Measurements from ENCODE around the gene UGT2B17. TPM values are rescaled to one million over a fixed set of nuclear protein-coding genes. Genes with fewer than 3 reads are reported as not detected.

Gene UGT2B17
- polyA plus RNA-seq, 2 of the 4 experiments (the other 2 are of a cell fraction), result 0.04 TPM; not detected in 1

DNA sequence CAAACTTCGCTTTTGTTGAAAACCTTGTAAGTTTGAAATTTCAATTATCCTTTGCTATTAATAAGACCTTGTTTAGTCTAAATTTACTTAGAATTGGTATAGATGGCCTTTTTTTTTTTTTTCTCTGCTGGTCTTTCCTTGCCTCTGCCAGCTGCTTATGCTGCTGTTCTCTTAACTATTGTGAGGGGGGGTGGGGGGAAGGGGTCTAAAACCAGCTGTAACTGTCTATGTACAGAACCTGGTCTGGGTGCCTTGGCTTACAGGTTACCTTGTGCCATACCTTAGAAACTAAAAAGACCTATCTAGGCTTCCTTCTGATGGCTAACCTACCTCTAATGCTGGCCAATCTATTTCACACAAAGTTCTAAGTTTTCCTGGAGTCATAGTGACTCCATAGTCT lies 1.0 kb downstream of the UGT2B17 start:
- ATAC-seq, result no peak

GRCh38 chr4:68572653-68573170 lies 3.4 kb downstream of the UGT2B17 start:
- no peak for TF ChIP-seq SMC3 (IDR thresholded peaks at IDR 0.05)
- TF ChIP-seq MAFK (IDR thresholded peaks at IDR 0.05; ENCODE audit: partially characterized antibody), result no peak
- no peak for TF ChIP-seq RNF2 (IDR thresholded peaks at IDR 0.05; ENCODE audit: borderline replicate concordance, low read depth)
- TF ChIP-seq BCL3 (IDR thresholded peaks at IDR 0.05), result no peak
- TF ChIP-seq EHF (CRISPR knock-in tag; IDR thresholded peaks at IDR 0.05), result no peak
- TF ChIP-seq SREBF2 (IDR thresholded peaks at IDR 0.05), result no peak
- no peak for TF ChIP-seq MAZ (IDR thresholded peaks at IDR 0.05; ENCODE audit: borderline replicate concordance, low read depth, low read length)
- no peak for TF ChIP-seq POLR2AphosphoS2 (conservative IDR thresholded peaks at IDR 0.05; ENCODE audit: low read length)
- TF ChIP-seq HES2 (IDR thresholded peaks at IDR 0.05), result no peak
- TF ChIP-seq NFE2L2 (conservative IDR thresholded peaks at IDR 0.05; ENCODE audit: low read length), result no peak
- no peak for TF ChIP-seq ZSCAN20 (CRISPR knock-in tag; IDR thresholded peaks at IDR 0.05)
- TF ChIP-seq, protein P1, sequence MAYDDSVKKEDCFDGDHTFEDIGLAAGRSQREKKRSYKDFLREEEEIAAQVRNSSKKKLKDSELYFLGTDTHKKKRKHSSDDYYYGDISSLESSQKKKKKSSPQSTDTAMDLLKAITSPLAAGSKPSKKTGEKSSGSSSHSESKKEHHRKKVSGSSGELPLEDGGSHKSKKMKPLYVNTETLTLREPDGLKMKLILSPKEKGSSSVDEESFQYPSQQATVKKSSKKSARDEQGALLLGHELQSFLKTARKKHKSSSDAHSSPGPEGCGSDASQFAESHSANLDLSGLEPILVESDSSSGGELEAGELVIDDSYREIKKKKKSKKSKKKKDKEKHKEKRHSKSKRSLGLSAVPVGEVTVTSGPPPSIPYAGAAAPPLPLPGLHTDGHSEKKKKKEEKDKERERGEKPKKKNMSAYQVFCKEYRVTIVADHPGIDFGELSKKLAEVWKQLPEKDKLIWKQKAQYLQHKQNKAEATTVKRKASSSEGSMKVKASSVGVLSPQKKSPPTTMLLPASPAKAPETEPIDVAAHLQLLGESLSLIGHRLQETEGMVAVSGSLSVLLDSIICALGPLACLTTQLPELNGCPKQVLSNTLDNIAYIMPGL (CRISPR knock-in tag; IDR thresholded peaks at IDR 0.05; ENCODE audit: borderline replicate concordance), result no peak
- Histone ChIP-seq H3K4me2 (no peak overlapping the region), H3K9me3 (no peaks in the 10 kb centered on the region), H3K4me1 (no peaks in the 10 kb centered on the region), H3K4me3 (no peak overlapping the region), H3K27ac (no peak overlapping the region)
- CTCF ChIA-PET, result interaction anchor here (0.9 kb wide), 1 partner anchor 11 kb away, joined by 3 read pairs; no protein-coding TSS in a partner anchor
- FAIRE-seq (no peak), ATAC-seq (no peak), DNase-seq (ENCODE audit: low read depth in 1 of 2, low spot score in 1 of 2) (no peak)
- POLR2A ChIA-PET, result no interaction called here
- WGBS (ENCODE audit: missing lambda C conversion rate), result 89% methylated on average over 3 of the region's 3 CpGs

More for the DNA sequence above, 1.0 kb downstream of the UGT2B17 start:
- H3K4me1 ChIP-seq, result no peaks in the 10 kb centered on the region
- ChIA-PET CTCF (no interaction called here), POLR2A (no interaction called here)
- DNase-seq (ENCODE audit: low read depth in 1 of 2, low spot score in 1 of 2) (no peak), FAIRE-seq (no peak)
- 93% methylated on average over 1 of the region's 1 CpG for WGBS (ENCODE audit: missing lambda C conversion rate)
- H3K4me2 ChIP-seq, result no peak overlapping the region
- H3K4me3 ChIP-seq, result no peak overlapping the region
- TF ChIP-seq BHLHE40 (IDR thresholded peaks at IDR 0.05; ENCODE audit: low read depth, low read length) (no peak), GATA3 (IDR thresholded peaks at IDR 0.05; ENCODE audit: borderline replicate concordance) (no peak), HEYL (CRISPR knock-in tag; IDR thresholded peaks at IDR 0.05) (no peak), EHF (CRISPR knock-in tag; IDR thresholded peaks at IDR 0.05) (no peak), ZFP36 (IDR thresholded peaks at IDR 0.05; ENCODE audit: borderline replicate concordance, partially characterized antibody) (no peak), CHD2 (IDR thresholded peaks at IDR 0.05; ENCODE audit: low read length, partially characterized antibody) (no peak), NPAS2 (CRISPR knock-in tag; IDR thresholded peaks at IDR 0.05; ENCODE audit: borderline replicate concordance) (no peak), POLR2AphosphoS2 (conservative IDR thresholded peaks at IDR 0.05; ENCODE audit: low read length) (no peak), ZC3H11A (IDR thresholded peaks at IDR 0.05) (no peak), KDM1A (IDR thresholded peaks at IDR 0.05; ENCODE audit: low read depth) (no peak), RAD21 (conservative IDR thresholded peaks at IDR 0.05 in 1 of 2, IDR thresholded peaks at IDR 0.05 in 1 of 2) (no peak), MAX (IDR thresholded peaks at IDR 0.05) (no peak), MYC (IDR thresholded peaks at IDR 0.05; ENCODE audit: borderline replicate concordance, low read length) (no peak)
- no peaks in the 10 kb centered on the region for H3K9me3 ChIP-seq
- no peak overlapping the region for H3K27ac ChIP-seq
